GM18873 (cell line): ENCODE results near the gene WDFY4.

Source experiments
- ATAC-seq: cut with Tn5 transposase; IDR thresholded peaks from one replicate; pipeline ENCODE4 v1.9.1; 2021; ENCODE audit warnings: mild to moderate bottlenecking, moderate library complexity, moderate number of reproducible peaks; ENCODE audit not compliant: unreplicated experiment, low FRiP score

WDFY4 gene

DNA sequence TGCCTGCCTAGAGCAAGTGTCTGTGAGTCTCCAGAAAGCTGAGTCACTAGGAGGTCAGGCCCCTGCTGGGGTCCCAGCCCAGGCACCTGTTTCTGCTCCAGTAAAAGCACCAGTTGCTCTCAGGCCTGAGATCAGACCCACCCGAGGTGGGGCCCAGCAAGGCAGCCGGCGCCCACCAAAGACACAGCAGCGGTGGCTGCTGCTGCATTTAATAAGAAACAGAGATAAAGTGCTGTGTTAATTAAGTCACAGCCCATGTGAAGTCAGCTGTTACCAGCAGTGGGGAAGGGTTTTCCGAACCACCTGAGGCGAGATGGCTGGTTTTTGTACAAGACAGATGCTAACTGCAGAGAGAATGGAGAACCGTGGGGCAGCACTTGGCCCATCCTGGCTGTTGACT, 267.0 kb downstream of the WDFY4 start:
- ATAC-seq: no peak

DNA sequence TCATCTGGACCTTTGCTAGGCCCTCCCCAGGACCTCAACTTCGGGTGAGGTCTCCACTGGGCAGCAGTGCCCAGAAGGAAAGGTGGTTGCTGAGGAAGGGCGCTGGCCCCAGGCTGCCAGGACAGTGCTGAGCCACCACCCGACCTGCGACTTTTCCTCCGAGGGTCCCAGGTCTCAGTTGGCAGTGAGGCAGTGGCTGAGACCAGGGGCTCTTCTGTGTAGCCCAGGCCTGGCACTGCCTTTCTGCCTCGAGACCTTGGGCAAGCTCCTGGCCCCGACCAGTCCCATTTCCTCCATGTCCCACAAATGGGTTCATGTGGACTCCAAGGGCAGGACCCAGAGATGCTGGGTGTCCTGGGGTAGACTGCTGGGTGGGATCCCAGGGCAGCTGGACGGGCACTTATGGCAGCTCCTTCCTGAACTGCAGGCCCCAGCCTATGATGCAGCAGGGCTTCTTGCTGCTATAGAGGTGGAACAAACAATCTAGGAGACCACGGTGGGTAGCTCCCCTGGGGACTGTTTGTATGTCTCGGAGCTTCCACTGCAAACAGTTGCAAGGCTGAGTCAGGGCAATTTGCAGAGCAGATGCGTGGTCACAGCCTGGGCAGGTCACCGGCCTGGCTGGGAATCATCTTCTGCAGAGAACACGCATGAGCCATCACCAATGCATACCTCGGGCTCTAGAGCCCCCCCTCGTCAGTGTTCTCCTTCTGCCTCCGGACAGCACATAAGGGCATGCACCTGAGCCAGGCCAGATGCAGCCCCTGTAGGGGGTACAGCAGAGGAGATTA, 272.9 kb downstream of the WDFY4 start:
- ATAC-seq: no peak

GRCh38 chr10:48958598-48959190, 274.0 kb downstream of the WDFY4 start:
- ATAC-seq: no peak

DNA sequence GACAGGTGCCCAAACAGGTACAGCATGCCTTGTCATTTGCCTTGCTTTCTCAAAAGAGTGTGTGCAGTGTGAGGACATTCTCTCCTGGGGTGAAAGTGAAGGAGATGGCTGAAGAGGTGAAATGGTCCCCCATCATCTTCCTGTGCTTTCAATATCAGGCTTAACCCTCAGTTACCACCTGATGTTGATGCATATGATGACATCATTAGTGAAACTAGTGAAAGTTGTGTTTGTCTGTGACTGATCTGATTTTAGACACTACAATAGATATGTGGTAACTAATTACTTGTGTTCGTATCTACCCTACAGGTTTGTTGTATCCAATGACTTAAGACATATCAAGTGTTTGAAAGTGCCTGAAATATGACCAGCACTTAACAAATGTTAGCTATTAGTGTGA, 279.4 kb downstream of the WDFY4 start:
- ATAC-seq: no peak

DNA sequence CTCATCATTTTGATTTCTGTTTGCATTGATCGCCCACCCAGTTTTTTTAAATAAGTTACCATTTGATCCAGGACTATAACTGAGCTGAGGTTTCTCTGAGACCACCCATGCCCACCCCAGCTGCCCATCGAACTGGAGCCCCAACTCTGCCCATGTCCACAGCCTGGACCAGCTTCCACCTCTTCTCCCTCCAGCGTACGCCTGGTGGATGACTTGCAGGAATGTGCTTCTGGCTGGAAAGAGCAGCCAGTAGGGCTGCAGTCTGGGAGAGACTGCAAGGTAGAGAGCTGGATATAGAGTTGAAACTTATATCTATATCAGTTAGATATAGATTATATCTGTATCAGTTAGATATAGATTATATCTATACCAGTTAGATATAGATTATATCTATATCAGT, 280.8 kb downstream of the WDFY4 start:
- ATAC-seq: no peak

GRCh38 chr10:48968036-48968435, 283.4 kb downstream of the WDFY4 start:
- ATAC-seq: no peak

DNA sequence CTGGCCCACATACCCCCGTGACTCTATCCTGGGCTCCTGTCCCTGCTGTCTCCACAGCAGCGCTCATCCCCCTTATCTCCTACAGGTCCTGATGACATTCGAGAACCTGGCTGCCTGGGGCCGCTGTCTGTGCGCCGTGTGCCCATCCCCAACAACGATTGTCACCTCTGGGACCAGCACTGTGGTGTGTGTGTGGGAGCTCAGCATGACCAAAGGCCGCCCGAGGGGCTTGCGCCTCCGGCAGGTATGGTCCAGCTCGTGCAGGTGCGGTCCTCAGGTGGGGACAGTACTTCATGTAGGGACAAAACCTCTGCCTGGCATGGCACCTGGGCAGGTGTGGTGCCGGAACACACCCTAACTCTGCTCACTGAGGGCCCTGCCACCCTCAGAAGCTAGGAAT, 285.4 kb downstream of the WDFY4 start:
- no peak for ATAC-seq

GRCh38 chr10:48970654-48971053, 286.0 kb downstream of the WDFY4 start:
- no peak for ATAC-seq

DNA sequence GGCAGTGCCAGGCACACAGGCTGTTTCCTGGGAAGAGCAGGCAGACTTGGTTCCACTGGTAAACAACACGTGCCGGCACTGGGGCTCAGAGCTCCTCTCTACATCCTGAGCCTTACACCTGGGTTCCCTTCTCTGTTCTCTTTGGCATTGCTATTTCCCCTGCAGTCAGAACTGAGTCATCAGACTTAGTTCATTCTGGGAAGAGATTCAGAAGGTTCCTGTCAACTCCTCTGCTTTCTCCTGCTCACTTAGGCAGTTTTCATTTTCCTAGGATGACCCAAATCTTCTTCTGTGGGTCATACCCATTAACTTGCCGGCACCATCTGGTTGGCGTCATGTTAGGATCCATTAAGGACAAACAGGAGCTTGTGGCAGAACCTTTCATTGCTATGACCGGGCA, 288.4 kb downstream of the WDFY4 start:
- ATAC-seq: no peak

DNA sequence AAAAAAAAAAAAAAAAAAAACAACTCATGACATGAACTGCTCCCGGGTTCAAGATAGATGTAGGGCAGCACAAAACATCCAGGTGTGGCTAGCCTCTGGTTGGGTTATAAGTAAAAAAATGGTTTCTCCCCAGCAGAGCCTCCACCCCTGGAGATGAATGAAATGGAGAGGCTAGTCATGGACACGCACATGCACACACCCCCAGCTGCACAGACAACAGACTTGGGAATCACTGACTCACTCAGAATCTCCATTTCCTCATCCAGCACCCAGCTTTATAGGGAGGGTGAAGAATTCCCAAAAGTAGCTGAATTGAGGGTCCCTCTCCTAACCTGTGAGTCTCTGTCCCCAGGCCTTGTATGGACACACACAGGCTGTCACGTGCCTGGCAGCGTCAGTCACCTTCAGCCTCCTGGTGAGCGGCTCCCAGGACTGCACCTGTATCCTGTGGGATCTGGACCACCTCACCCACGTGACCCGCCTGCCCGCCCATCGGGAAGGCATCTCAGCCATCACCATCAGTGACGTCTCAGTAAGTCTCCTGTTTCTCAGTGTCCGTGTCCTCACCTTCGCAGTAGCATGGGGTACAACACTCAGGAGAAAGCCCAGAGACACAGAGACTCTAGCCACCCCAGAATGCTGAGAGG, 290.0 kb downstream of the WDFY4 start:
- ATAC-seq: no peak

GRCh38 chr10:48976196-48976595, 291.5 kb downstream of the WDFY4 start:
- no peak for ATAC-seq

DNA sequence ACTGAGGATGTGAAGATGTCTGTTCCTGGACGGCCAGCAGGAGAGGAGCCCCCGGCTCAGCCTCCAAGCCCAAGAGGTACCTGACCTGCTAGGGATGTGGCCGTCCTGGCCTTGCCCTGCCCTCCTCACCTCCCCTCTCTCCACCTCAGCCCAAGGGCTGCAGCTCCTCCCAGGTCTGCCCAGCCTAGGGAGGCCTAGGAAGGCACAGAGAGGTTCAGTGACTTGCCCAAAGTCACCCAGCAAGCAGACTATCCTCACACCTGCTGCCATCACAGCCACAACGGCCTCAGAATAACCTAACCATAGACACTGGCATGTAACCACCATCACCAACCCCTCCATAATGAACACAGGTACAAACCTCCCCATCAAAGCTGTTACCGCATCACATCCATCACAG, 293.6 kb downstream of the WDFY4 start:
- ATAC-seq: no peak

- no peak for ATAC-seq
These were observed 296.7 kb downstream of the WDFY4 start for GRCh38 chr10:48981310-48981907.

GRCh38 chr10:48982584-48982983, 297.9 kb downstream of the WDFY4 start:
- no peak for ATAC-seq

GRCh38 chr10:48983648-48984351, 299.1 kb downstream of the WDFY4 start:
- ATAC-seq: no peak

GRCh38 chr10:48985621-48986158, 301.0 kb downstream of the WDFY4 start:
- ATAC-seq: no peak

GRCh38 chr10:48990226-48990625, 305.6 kb downstream of the WDFY4 start:
- no peak for ATAC-seq

- no peak for ATAC-seq
These were observed 309.0 kb downstream of the WDFY4 start for GRCh38 chr10:48993627-48994026.

GRCh38 chr10:48996329-48996728, 311.7 kb downstream of the WDFY4 start:
- no peak for ATAC-seq

GRCh38 chr10:48999346-48999745, 314.7 kb downstream of the WDFY4 start:
- no peak for ATAC-seq
